ENCODE results near the gene PEX16. TPM values are rescaled to one million over a fixed set of nuclear protein-coding genes. Genes with fewer than 3 reads are reported as not detected.
A peak's percentile ranks its signal among the peaks of the same experiment; 100 is the strongest.
"Not testable (repeated sequence)": the region's sequence is repeated elsewhere in the genome, so short reads cannot be mapped to it uniquely, and the experiment has no call there.

PEX16 gene
- polyA plus RNA-seq, 1 donor: 14.7 TPM

DNA sequence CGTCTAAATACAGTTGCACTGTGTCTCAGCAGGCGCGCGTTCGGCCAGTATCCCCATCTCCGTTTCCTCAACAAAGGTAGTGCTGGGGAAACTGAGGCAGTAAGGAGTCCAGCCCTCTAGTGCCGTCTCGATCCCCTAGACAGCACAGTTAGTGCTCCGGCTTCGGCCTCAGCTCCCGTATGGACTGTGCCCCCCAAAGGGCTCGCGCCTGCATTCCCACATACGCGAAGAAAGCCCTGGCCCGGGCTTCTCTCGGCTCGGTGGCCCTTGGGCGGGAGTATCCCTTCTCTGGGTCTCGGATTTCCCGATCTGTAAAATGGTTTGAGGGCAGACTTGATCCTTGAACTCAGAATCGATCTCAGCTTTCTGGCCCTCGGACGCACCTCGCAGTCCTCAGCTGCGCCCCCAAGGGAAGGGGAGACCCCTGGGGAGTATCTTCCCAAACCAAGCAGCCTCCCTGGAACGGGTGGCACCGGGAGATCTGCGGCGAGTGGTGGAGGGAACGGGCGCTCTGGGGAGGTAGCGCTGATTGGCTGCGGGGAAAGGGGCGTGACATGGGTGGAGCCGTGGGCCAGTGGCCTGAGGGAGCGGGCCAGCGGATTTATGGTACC lies 759 bp upstream of the PEX16 start:
- DNase-seq: peak; percentile 55

DNA sequence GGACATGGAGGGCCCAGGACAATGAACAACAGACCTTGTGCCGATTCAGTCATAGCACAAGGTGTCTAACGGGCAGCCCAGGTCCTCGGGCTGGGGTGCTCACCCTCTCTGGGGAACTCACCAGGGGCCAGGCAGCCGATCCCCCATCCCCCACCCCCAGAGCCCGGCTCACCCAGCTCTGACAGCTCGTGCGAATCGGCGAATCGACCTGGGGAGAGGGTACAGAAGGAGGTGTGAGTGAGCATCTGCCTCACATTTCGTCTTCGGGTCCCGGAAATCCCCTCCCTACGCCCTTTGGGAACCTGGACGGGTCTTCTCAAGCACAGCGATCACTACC lies 423 bp downstream of the PEX16 start:
- DNase-seq: no peak

DNA sequence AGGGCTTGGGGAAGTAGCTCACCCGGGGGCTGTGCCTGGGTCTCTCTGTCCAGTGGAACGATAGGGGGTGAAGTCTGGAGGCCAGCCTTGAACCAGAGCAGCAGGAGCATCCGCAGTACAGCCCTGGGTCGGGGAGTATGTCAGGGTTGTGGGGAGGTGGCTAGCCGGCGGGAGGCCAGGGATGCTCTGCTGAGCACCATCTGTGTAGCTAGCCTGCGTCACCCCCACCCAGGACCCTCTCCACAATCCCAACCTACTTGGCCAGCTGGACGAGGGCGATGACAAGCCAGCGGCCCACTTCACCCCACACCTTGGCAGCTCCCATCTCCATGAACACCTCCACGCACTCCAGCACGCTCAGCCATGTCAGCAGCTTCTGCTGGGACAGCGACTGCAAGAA lies 2.2 kb downstream of the PEX16 start:
- no peak for DNase-seq

DNA sequence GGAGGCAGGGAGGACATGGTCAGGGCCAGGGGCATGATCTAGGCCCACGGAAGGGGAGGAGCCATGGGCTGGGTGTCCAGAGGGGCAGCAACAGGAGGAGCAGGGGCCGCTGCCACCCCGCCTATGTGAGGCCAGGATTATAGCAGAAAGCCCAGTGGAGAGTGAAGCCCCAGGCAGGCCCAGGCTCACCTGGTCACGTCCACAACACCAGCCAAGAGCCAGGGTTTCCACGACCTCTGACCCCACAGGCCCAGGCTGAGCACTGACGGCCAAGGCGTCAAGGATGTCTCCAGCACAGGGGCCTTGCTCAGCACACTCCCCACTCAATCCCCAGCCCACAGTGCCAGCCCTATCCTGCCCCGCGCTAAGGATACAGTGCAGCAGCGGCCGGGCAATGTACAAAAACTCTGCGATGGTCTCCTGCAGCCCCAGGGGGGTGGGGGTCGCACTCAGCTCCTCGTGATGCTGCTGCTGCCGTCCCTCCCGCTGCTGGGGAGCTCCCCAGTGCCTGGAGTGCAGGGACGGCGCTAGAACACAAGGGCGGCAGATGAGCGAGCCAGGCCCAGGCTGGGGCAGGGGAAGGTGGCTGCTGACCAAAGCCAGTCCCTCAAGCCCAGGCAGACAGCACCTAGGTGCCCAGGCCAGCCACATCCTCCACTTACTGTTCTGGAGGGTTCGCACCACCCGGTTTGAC lies 3.6 kb downstream of the PEX16 start:
- no peak for DNase-seq

DNA sequence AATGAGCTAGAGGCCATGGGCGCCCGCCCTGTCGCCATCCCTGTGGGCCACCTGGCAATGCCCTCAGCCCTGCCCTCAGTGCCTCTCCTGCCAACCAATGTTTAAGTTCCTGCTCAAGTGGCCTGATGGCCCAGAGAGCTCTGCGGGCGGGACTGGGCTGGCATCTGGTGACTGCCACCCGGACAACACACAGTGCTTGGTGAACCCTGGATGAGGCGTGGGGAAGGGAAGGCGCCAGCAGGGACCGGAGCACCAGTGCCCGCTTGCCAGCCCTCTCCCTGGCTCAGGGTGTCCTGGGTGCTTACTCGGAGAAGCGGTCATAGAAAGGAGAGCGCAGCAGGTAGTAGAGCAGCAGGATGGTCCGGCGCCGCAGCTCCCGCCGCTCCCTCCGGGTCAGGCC lies 4.2 kb downstream of the PEX16 start:
- DNase-seq: no peak

DNA sequence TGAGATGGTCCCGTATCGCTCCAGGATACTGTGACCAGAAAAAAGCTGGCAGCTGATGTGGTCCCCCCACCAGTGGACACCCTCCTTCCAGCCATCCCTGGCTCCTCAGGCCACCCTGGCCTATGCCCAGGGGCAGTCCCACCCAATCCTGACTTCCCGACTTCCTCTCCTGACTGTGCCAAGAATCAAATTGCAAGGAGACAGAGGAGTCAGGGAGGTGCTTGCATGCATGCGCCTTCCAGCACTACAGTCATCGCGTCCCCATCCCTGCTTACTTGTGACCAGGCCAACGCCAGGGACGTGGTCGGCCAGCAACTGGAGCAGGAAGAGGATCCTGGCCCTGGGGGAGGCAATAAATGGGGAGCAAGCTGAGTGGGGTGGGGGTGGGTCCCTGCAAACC lies 7.1 kb downstream of the PEX16 start:
- DNase-seq: no peak

DNA sequence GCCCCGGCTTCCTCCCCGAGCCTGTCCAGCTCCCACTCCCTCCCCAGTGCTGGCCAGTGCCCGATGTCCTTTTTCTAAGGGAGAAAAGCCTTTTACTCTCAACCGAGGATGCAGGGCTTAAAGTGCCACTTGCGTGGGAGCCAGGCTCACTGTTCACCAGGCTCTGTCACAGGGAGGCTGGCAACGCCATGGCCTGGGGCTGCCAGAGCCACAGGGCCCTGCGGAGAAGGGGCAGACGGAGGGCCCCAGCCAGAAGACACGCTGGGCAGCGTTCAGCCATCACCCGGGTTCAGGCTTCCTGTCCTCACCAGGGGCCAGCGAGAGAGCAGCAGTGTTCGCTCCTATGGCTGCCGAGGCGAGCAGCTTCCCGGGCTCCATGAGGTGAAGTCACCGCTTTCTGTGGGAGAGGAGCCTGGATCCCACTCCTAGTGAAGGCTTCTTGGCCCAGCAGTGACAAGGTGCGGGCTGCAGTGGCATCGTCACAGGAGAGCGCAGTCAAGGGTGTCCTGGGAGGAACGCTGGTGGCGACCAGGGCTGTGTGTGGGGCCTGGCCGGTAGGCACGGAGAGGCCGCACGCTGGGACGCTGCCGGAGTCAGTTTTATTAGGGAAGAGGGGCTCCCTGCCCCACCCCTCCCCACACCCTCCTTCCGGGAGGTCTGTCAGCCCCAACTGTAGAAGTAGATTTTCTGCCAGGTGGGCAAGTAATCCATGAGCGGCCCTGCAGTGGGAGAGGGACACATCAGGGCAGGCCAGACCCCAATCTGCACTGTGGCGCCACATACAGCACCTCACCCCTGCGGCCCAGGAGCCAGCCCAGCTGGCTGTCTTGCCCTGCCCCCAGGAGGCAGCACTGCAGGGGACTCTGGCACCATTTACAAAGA lies 7.8 kb downstream of the PEX16 start:
- no peak for DNase-seq

DNA sequence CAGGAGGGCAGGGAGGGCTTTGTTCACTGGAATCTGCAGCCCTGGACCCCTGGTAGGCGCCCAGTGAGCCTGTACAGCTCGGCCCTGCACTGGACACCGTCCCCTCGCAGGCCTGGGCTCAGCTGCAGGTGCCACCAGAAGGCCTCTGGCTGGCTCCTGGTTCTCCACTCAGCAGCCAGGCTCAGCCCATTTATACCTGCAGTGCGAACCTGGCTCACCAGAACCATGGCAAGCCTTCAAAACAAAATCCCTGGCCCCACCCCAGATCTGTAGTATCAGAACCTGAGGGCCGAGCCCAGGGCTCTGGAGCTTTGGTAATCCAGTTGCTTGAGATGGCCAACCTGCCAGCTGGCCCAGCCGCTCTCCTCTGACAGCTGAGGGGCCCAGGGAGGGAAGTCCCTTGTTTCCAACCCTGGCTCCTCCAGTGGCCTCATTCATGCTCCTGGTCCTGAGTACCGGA lies 9.7 kb downstream of the PEX16 start:
- no peak for DNase-seq

DNA sequence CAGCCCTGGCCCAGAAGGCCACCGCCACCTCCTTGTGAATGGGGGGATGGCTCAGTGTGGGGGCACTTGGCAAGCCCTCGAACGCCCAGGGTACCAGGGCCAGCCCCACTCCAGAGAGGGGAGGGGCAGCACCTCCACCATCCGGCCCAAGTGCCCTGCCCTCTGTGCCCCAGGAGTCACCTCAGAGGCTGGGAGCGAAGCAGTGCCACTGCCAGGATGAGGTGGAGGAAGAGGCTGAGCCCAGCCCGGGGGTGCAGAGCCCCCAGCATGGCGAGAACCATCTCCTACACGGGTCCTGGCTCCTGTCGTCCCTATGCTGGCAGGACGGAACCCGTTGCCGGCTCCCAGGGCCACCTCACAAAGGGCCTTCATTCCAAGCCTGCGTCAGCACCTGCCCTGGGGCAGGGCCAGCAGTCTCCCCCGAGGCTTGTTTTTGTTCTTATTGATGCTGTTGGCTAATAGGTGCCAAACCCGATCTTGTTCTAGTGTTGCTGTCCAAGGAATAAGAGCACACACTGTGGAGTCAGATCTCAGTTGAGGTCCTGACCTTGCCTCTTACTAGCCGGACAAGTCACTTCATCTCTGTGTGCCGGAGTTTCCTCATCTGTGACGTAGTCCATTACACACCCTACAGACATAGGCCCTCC lies 10.6 kb downstream of the PEX16 start, which contains the start of gene FREY1:
TSS of gene FREY1 (minus strand) at position 307 of the 647 bp plus-strand sequence. CDS start at position 281, 26 bp downstream.
- DNase-seq: no peak

DNA sequence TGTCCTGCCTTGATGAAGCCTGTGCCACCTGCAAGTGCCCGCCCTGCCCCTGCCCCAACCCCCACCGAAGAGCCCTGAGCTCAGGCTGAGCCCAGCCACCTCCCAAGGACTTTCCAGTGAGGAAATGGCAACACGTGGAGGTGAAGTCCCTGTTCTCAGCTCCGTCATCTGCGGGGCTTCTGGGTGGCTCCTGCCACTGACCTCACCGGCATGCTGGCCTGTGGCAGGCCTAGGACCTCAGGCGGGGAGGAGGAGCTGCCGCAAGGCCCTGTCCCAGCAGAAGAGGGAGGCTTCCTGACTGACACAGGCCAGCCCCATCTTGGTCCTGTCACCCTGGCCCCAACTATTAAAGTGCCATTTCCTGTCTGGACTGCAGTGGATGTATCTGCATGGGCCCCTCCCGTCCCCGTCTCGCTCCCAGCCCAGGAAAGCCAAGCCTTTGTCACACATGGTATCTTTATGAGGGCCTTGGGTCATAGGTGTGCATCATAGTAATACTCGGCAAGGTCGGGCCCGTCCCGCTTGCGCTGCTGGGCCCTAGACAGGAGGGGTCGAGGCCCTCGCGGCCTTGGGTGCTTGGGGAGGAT lies 11.5 kb downstream of the PEX16 start:
- no peak for DNase-seq

DNA sequence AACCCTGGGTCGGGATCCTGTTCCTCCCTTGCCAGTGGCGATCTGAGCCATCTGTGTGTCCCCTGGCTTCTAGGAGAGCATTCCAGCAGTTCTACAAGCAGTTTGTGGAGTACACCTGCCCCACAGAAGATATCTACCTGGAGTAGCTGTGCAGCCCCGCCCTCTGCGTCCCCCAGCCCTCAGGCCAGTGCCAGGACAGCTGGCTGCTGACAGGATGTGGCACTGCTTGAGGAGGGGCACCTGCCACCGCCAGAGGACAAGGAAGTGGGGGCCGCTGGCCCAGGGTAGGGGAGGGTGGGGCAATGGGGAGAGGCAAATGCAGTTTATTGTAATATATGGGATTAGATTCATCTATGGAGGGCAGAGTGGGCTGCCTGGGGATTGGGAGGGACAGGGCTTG lies 12.1 kb downstream of the PEX16 start:
- DNase-seq: not testable (repeated sequence)

DNA sequence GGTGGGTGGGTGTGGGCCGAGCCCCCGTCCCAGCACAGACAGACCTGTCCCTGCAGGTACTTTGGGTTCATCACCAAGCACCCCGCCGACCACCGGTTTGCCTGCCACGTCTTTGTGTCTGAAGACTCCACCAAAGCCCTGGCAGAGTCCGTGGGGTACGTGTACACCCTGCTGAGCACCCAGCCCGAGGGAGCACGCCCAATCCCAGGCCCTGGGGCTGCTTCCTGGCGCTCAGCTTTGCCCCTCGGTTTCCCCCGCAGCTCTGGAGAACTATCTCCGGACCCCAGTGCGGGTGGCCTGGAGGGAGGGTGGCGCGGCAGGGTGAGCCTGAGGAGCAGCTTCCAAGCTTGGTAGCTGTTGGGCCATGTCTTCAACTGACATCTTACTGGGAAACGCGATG lies 12.6 kb downstream of the PEX16 start:
- no peak for DNase-seq

DNA sequence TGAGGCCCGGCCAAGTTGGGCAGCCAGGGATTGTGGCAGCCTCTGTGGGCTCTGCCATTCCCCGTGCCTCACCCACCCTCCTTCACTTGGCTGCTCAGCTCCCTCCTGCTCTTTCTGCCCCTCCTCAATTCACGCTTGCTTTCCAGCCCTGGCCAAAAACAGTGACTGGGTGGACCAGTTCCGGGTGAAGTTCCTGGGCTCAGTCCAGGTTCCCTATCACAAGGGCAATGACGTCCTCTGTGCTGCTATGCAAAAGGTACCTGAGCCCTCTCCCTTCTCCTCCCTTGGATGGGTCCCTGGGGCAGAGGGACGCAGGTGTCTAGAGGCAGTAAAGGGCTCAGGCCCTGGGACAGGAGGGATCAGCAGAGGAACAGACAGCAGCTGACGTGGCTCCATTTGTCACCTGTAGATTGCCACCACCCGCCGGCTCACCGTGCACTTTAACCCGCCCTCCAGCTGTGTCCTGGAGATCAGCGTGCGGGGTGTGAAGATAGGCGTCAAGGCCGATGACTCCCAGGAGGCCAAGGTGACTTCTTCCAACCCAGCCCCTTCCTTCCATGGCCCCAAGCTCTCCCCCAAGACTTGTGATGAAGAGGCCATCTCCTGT lies 13.3 kb downstream of the PEX16 start:
- DNase-seq: no peak

DNA sequence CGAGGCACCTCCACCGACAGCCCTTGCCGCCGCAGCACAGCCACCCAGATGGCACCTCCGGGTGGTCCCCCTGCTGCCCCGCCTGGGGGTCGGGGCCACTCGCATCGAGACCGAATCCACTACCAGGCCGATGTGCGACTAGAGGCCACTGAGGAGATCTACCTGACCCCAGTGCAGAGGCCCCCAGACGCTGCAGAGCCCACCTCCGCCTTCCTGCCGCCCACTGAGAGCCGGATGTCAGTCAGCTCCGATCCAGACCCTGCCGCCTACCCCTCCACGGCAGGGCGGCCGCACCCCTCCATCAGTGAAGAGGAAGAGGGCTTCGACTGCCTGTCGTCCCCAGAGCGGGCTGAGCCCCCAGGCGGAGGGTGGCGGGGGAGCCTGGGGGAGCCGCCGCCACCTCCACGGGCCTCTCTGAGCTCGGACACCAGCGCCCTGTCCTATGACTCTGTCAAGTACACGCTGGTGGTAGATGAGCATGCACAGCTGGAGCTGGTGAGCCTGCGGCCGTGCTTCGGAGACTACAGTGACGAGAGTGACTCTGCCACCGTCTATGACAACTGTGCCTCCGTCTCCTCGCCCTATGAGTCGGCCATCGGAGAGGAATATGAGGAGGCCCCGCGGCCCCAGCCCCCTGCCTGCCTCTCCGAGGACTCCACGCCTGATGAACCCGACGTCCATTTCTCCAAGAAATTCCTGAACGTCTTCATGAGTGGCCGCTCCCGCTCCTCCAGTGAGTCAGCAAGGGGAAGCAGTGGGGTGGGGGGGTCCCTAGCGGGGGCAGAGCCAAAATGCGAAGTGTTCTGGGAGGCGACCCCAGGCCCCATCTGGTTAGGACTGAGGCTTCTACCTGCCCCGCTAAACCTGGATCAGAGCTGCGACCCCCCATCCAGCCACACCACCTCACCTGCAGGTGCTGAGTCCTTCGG lies 15.0 kb downstream of the PEX16 start:
- no peak for DNase-seq

DNA sequence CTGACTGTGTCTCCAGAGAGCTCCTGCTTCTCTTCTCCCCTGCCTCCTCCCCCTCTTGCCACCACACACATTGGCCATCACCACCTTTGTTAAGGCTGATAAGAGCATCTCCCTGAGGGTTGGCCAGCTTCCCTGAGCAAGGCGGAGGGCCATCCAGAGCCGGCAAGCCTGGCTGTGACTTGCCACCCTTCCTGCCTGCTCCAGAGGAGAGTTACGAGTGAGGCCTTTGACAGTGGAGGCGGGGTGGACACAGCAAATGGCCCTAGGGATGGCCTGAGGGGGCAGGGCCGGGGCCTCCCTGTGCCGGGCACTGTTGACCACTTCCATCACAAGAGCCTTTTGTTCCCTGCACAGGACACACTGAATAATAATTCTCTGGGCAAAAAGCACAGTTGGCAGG lies 16.1 kb downstream of the PEX16 start:
- no peak for DNase-seq

DNA sequence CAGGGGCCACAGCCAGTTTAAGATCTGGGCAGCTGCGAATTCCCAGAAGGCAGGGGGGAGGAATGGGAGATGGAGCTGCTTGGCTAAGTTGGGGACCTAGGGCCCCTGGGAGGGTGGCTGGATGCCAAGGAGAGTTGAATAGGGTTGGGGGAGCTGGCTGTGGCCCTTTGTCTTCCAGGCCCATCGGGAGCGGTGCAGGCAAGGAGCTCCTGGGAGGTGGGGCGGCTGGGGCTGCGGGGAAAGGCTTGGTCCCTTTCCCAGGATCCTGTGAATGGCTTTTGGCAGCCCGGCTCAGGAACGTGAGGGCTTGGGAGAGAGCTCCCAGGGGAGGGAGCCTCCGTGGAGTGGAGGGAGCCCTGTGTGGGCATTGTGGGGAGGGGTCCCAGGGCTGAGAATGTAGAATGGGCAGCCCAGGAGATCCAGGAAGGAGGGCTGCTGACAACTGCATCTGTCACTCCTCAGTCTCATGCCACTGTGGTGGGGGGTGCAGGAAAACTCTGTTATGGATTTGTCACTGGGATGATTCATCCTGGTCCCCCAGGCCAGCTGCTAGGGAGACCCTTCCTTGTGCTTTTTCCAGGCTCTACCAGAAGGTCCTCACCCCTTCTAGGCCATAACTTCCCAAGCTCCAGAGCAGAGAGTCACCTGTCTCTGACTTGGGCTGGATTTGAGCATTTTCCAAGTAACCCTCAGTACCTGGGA lies 16.6 kb downstream of the PEX16 start:
- no peak for DNase-seq

DNA sequence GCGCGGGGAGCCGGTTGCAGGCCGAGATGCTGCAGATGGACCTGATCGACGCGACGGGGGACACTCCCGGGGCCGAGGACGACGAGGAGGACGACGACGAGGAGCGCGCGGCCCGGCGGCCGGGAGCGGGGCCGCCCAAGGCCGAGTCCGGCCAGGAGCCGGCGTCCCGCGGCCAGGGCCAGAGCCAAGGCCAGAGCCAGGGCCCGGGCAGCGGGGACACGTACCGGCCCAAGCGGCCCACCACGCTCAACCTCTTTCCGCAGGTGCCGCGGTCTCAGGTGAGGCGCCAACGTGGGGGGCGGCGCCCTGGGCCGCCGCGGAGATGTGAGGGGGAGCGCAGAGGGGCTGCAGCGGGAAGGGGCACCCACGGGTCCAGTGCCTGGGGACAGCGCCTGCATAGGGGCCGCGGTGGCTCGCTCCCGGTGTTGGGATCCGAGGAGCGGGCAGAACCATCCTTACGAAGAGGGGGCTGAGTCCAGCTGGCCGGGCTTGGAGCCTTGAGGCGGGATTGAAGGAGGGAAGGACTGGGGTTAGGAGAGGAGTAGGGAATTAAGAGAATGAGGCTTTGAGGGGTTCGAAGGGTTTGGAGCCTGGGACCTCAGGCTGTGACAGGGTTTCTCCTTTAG lies 17.4 kb downstream of the PEX16 start:
- DNase-seq: not testable (repeated sequence)

DNA sequence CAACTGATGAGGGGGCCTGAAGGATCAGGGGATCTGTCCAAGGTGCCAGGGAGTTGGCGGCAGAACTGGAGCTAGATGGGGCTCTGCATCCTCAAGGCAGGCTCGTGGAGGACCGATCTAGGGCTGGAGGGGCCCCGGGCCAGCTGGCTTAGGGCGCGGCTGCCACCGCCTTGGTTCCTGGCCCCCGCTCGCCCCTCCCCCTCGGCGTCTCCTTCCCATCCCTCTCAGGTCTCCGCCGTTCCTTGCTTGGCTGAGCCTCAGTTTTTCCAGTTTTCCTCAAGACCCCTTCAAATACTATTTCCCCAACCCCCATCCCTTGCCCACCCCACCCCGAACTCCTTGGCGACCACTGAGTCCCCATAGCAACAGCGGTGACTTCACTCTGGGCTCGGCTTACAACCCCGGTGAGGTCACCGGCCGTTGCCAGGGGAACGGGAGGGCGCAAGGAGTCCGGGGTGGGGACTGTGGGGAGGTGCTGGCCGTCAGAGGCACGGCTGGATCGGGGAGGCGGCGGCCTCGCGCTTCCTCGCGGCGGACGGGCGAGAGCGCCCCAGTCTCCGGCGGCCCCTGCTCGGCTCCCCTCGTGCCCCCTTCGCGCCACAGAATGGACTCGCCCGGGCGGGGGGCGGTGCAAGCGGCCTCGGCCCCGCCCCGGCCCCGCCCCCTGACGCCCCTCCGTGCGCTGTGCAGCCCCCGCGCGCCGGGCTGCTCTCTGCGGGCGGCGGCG lies 18.1 kb downstream of the PEX16 start:
- DNase-seq: peak; percentile 93

DNA sequence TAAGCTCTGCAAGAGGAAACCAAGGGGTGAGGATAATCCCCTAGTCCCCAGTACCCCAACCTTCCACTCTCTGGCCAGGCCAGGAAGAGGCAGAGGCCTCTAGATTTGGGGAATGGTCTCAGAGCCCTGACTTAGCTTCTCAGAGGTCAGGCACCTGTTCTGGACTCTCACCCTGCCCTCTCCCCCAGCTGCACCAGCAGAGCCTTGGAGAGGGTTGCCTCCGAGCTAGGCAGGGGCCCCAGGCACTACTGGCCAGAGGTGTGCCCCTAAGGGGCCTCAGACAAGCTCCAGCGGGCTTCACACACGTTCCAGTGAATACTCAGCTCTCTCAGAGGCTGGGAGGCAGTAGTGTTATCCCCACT lies 18.6 kb downstream of the PEX16 start:
- no peak for DNase-seq
